HG03521 (cell line): Measurements from ENCODE around the gene RAB3IL1.
A peak's percentile ranks its signal among the peaks of the same experiment; 100 is the strongest.

Experiments
- ATAC-seq: cut with Tn5 transposase; IDR thresholded peaks from one replicate; pipeline ENCODE4 v1.9.1; 2021; ENCODE audit warnings: mild to moderate bottlenecking, moderate library complexity; ENCODE audit not compliant: unreplicated experiment

RAB3IL1 gene

DNA sequence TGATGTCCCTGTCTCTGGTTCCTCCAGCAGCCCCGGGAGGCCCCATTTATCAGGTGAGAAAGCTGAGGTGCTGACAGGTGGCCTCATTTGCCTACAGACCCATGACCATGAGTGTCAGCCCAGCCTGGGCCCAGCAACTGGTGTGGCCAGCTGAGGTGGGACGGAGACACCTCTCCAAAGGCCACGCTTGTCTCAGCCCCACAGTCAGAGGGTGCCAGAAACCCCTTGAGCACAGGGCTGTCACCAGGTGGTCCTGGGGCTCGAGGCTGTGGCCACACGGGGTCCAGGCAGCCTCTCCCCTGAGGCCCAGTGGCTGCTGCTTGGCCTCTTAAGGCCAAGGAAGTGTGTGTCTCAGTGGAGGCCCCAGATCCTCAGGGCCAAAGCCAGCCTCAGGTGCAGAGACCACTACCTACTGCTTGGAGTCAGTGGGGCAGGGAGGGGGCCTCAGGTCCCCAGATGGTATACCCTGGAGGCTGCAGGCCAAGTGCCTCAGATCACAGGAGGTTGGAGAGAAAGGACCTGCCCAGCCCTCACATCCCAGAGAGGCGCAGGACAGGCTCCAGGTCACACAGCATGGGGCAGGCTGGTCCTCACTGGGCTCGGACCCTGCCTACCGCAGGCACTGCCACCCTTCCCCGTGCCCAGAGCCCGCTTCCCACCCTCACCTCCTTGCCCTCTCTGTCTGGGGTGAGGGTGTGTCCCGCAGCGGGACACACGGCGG is 11.4 kb downstream of the RAB3IL1 start:
- no peak for ATAC-seq

DNA sequence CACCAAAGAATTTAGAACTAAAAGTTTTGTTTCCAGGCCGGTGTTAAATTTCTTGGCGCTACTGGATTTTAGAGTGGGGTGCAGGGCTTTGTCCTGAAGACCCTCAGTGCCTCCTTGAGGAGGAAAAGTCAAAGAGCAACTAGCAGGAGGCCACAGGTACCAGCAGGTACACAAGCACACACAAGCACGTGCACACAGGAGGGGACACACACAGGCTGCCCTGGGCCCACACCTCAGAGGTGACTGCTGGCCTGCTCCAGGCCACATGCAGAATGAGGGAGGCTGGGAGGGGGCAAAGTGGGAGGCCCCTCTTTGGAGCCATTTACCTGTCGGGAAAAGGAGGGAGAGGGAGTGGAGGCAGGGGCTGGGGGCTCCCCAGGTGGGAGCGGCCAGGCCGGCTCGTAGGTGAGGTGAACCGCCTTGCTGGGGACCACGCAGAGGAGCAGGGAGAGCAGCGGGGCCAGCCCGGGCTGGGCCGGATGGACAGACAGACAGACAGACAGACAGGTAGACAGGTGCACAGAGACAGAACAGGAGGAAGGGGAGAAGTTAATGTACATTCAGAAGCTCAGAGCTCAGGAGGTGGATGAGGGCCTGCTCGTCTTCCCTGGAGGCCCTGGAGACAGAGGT is 12.2 kb downstream of the RAB3IL1 start:
- ATAC-seq = no peak

DNA sequence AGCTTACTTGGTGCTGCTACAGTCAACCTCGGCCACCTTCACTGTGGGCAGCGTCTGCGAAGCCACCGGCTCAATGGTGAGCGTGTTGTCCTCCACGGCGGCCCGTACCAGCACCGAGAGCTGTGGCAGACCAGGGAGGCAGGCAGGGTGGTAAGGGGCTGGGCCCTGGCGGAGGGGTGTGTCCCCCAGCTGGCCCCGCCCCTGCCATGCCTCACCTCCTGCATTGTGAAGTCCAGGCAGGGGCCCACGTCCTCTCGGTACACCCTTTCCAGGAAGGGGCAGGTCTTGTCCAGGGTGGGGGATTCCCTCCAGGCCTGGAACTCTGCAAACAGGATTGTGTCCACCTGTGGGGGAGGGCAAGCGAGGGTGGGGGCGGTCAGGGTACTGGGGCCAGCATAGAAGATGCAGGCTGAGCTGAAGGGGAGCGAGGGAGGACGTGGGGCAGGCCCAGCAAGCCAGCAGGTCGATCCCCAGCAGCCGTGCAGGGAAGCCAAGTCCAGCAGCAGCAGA is 12.8 kb downstream of the RAB3IL1 start:
- no peak for ATAC-seq

DNA sequence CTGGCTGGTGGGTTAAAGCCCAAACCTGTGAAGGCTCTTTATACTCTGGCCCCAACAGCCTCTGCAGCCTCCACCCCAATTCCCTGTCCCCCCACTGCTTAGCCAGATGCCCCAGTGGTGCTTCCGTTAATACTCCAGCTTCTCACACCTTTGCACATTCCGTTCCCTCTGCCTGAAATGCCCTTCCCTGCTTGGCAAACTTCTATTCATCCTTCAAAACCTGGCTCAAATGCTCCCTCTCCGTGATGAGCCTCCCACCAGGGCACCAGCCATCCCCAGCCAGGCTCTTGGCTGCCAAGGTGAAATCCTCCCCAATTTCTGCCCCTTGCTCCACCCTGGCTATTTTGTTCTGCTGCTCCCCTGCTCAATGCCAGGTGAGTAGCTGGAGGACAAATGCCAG is 13.5 kb downstream of the RAB3IL1 start:
- ATAC-seq = no peak

DNA sequence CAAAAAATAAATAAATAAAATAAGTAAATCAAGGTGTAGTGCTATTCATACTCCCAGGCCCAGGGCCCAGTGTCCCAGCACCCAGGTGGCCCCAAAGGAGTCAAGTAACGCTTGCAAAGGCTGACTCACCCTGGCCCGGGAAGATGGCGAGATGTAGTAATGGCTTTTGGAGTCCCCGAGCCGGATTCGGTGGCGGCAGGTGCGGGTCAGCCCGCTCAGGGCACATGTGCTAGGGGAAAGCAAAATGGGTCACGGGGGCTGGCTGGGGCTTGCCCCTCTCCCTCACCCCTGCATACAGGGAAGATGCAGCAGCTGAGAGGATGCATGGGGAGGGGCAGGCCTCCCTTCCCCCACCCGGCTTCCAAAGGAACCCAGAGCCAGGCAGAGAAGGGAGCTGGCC is 15.1 kb downstream of the RAB3IL1 start:
- no peak for ATAC-seq

DNA sequence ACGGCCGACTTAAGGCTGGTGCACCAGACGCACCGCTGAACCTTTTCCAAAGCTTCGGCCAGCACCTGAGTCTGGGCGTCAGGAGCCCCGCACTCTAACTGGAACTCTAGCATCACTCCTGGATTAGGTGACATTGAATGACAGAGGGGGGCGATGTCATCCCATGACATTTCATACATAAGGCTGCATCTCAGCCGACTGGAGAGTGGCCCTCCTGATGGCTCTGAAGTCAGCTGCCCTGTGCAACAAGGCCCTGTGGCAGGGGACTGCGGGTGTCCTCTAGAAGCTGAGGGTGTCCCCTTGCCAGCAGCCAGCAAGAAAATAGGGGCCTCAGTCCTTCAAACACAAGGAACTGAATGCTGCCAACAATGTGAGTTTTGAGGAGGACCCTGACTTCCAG is 16.0 kb downstream of the RAB3IL1 start:
- no peak for ATAC-seq

DNA sequence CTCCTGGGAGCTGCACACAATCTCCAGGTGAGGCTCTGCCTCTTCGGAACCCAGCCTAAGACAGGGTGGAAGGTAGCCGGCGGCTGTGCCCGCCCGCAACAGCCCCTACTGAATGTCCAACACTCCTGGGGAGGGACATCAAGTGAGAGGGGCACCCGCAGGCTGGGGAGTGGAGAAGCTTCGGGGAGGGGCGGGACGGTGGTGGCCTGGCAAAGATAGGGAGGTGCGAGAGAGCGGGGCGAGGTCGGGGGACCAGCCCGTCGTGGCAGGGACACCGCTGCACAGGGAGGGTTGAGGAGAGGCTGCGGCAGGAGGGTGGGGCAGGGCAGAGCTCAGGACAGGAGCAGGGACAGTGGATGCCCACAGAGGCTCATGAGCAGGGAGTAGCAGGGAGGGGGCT is 17.1 kb downstream of the RAB3IL1 start:
- ATAC-seq = no peak

DNA sequence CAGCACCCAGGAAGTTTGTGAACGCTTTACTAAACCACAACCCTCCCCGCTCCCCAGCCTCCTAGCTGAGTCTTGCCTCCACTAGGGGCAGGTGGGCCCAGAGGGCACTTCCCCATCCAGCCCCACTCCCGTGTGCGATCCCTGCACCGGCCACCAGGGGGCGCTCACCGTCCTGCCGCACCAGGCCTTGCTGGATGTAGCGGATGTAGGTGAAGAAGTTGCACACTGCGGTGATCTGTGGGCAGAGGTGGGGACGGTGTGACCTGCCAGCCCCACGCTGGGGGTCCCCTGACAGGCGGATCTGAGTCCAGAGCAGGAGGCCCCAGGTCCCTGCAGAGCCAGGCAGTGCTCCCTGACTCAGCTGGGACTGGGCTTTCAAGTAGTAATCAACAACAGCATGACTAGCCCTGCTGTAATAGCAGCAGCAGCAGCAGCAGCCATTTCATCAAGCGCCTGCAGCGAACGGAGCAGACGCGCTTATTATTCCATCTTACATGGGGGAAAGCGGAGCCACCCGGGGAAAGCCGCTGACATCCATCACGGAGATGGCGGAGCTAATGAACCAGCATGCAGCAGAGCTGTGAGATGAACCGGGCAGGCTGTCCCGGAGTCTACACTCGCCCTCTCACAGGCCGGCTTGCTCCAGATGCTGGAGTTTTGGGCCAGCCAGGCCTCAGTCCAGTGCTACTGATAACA is 18.1 kb downstream of the RAB3IL1 start:
- ATAC-seq = peak; percentile 52

DNA sequence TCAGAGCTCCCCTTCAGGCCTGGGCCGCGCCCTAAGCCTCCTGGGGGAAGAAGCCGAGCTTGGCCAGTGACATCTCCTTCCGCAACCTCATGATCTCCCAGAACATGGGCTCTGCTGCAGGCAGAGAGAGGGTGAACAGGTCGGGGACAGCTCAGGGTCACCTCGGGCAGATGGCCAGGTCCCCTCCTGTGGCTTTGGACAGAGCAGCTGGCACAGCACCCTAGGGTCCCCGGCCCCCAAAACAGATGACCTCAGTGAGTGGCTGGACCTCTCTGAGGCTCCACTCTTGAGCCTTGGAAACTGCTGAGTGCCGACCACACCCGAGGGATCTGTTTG is 19.2 kb downstream of the RAB3IL1 start:
- no peak for ATAC-seq

DNA sequence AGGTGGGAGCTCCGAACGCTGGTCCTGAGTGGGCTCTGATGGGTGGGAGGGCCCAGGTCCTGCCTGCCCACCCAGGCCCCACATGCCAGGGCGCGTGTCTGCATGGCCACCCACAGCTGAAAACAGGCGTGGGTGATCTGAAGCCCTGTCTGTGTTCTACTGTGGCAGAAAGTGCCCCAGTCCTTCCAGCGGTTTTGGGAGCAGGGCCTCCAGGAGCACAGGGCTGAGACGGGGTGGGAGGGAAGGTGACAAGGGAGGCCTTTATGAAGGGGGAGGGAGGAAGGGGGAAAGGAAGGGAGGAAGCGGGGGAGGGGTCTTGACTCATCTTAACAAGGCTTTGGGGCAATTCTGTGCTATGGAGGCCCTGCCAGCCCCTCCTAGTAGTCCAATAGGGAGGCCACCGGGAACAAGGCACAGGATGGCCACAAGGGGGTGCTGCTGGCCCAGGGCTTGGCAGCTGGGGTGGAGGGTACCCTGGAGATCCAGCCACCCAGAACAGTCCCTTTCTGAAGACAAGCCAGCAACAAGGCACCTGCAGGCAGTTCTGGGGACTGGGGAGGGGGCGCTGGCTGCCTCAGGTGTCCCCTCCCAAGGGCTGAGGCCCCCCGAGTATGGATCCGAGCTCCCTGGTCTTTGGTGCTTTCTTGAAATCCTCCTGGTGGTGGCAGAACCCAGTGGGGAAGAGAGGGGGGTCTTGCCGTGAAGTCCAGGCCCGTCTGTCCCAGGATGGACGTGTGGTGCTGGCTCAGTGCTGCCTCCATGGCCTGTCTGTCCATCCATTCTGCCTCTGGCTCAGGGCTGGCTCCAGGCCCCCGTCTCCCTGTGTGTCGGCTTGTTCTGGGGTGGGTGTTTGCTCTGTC is 19.7 kb downstream of the RAB3IL1 start:
- no peak for ATAC-seq

DNA sequence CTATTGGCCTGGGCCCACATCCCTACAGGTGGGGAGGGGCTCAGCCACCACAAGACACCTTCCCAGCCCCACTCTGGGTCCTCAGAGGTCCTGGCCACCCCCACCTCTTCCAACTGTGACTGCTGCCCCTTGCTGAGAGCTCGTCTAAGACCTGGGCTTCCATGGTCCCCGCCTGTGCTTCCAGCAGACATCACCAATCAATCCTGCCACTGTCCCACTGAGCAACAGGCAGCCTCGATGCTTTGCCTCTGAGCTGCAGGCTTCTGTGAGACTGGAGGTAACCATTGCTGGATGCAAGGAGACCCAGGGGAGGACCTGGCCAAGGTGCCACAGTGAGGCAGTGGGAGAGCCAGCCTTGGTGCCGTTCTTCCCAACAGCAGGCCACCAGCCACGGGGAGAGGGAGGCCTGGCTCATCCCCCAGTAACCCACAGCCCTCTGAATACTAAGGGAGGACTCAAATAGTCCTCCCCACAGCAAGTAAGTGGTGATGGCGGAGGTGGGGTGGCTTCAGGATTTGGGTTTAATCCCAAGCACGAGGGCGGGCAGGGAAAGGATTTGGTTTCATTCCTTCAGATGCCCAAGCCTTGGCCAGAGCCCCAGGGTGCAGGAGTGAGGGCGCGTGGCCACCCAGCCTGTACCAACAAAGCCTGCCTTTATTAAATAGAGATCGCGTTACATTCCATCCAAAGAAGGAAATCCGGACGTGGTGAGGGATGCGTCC is 20.5 kb downstream of the RAB3IL1 start:
- ATAC-seq = no peak

DNA sequence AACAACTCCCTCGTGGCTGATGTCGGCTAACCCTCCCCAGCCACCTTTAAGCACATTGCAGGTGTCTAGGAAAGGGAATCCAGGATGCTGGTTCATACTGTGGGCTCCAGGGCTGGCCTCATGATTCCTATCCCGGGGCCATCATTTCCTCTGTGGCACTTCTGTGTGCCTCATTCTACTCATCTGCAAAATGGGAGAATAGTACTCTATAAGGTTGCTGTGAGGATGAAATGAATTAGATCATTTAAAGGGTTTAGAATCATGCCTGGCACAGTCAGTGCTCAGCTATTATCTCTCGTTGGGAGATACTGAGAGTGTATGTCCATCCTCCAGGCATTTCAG is 21.7 kb downstream of the RAB3IL1 start:
- ATAC-seq = no peak

DNA sequence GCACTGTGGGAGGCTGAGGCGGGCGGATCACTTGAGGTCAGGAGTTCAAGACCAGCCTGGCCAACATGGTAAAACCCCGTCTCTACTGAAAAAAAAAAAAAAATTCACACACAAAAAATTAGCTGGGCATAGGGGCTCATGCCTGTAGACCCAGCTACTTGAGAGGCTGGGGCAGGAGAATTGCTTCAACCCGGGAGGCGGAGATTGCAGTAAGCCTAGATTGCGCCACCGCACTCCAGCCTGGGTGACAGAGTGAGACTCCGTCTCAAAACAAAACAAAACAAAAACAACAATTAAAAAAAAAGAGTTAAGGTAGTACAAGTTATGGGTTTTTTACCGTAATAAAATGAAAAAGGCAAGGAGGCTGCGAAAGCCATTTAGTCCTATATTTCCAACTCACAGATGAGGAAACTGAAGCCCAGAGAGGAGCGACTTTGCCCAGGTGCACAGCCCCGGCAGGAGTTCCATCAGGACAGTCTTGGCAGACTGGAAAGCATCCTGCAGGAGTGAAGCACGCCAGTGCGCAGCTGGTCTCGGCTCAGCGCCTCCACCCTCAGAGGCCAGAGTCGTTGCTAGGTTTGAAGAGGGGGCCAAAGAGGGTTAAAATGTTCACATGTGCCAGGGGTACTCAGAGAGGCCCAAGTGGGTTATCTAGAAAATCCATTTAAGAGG is 22.2 kb downstream of the RAB3IL1 start:
- no peak for ATAC-seq

DNA sequence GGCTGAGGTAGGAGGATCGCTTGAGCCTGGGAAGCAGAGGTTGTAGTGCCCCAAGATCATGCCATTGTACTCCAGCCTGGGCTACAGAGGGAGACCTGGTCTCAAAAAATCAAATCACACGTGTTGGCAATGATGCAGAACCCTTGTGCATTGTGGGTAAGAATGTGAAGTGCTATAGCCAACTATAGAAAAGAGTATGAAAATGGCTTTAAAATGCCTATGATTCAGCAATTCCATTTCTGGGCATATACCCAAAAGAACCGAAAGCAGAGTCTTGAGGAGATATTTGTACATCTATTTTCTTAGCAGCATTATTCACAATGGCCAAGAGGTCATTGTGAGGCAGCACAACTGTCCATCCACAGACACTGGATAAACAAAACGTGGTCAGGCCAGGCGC is 23.4 kb downstream of the RAB3IL1 start:
- no peak for ATAC-seq

DNA sequence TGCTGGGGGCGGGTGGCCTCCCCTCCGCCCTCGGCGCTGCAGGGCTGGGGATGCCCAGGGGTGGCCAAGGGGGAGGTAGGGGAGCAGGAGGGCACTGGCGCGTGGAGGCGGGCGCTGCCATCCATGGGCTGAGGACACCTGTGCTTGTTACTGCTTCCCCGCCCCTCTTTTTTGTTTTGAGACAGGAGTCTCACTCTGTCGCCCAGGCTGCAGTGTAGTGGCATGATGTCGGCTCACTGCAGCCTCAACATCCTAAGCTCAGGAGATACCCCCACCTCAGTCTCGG is 25.3 kb downstream of the RAB3IL1 start:
- ATAC-seq = peak; percentile 27

DNA sequence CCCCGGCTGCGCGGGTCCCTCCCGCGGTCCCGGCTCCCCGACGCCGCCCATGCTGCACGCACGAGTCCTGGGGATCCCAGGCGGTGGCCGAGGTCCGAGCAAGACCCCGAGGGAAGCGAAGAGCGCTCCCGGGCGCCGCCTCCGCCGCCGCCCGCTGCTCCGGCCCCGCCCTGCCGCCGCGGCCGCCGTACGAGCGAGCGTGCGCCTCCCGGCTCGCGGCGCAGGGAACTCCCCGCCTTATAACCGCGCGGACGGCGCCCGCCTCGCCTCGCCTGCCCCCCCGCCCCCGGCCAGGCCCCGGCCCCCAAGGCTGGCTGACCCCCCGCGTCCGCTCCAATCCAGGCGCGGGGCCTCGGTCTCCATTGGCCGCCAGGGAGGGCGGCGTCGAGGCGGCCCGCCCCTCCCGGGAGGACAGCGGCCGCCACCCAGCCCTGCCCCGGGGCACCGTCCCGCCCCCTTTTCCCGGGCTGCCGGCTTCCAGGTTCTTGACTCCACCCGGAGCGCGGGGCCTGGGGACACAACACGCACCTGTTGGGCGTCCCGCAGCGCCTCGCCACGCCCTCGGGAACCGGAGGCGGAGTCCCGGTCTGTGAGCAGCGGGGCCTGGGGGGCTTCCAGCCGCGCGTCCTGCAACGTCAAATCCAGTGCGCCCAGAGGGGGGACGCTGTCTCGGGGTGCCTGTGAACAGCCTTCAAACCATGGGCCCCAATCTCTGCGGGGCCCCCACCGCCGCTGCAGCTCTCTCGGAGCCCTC is 25.9 kb downstream of the RAB3IL1 start, which contains the start of gene FADS3:
FADS3 (minus strand) TSS at position 215 of the 754 bp plus-strand sequence; CDS start at position 51, 164 bp downstream.
- peak; percentile 44 for ATAC-seq

DNA sequence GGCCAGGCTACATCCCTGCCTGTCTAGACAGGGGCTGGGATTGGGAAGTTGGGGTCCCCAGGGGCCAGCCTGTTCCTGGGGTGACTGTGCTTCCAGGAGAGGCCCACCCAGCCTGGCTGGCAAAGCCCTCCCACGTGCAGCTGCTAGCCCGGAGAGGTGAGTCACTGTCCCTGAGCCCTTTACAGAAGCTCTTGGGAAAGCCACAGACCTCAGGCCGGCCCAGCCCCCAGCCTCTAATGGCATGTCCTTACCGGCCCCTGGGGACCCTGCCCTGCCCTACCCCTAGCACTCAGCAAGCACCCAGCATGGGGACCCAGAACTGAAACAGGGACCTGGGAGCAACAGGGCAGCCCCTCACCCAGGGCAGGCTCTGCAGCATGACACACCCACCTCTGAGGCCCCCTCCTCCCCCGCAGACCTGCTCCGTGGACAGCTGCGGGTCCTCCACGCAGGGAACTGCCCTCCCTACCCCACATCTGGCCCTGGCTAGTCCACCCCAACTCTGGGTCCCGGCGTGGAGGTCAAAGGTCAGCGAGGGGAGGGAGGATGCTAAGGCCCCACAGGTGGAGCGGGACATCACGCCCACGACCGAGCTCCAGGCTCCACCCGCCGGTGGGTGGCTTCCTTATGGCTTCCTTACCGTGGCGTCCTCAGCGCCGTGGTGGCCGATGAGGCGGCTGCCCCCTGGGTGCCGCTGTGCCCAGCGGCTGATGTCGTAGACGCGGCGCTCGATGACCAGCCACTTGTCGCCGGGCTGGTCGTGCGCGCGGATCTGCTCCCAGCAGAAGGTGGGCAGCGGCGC is 26.6 kb downstream of the RAB3IL1 start:
- ATAC-seq = peak; percentile 14

DNA sequence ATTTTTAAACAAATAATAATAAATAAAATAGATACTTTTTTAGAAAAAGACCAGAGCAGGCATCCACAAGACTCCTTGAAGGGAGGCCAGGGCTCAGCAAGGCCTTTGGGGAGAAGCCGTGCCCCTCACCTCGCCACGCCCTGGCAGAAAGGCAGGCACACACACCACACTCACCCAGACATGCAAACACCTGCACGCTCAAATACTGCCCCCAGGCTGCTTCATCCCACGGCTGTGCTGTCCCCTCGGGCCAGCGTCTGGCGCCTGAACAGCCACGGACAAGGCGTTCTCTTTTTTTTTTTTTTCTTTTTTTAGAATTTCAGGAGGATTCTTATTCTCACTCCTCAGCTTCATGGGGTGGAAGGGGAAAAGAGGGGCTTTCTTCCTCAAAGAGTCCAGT is 27.5 kb downstream of the RAB3IL1 start:
- ATAC-seq = no peak

DNA sequence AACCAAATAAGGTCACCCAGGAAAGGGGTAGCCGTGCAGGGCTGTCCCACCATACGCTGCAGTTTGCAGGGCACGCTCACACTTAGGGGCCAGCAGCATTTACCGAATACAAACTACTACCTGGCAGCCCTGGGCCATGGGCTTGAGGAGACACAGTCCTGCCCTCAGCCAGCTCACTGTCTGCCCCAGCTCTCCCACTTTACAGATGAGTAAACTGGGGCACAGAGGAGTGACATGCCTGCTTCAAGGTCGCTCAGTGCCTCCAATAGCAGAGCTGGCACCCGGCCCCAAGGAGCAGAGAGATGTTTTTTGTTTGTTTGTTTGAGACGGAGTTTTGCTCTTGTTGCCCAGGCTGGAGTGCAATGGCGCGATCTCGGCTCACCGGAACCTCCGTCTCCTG is 28.8 kb downstream of the RAB3IL1 start:
- no peak for ATAC-seq
